ENCODE measurements around the gene UBR7. TPM values are rescaled to one million over a fixed set of nuclear protein-coding genes. Genes with fewer than 3 reads are reported as not detected.

UBR7 gene
- total RNA-seq, 1 donor from 2014 or later, result 8.3 TPM

- peaks cover 9 to 10% of the 10 kb centered on the region in 2 donors for H3K36me3 ChIP-seq
Measured at GRCh38 chr14:93184391-93185348, 22.4 kb upstream of the UBR7 start, which contains the start of the genes LYSET and MOAP1. LYSET (plus strand) TSS chr14:93185317; CDS start chr14:93185406, 89 bp downstream. MOAP1 (minus strand) TSS chr14:93184897; CDS start chr14:93184242, 655 bp downstream.

GRCh38 chr14:93185349-93185720 lies 21.7 kb upstream of the UBR7 start:
- no peak for TF ChIP-seq CTCF (IDR thresholded peaks at IDR 0.05)
- Histone ChIP-seq H3K27ac (peak overlapping the region; percentile 94 to 97), H3K4me1 (peaks cover 10 to 13% of the 10 kb centered on the region in 2 donors), H3K9me3 (no peaks in the 10 kb centered on the region), H3K4me3 (peak overlapping the region; percentile 94 to 99), H3K27me3 (no peaks in the 10 kb centered on the region), H3K36me3 (peaks cover 9 to 10% of the 10 kb centered on the region in 2 donors)
- intact Hi-C loops (cut with DNase I), result loop anchor here (2.0 kb wide), 1 partner anchor 147 kb away; the partner anchor contains the start of gene BTBD7
- no peak for DNase-seq (ENCODE audit: low spot score in 2 of 2)

More at GRCh38 chr14:93184391-93185348, 22.4 kb upstream of the UBR7 start, which contains the start of the genes LYSET and MOAP1:
- H3K27me3 ChIP-seq, result no peaks in the 10 kb centered on the region
- H3K4me3 ChIP-seq, result peak within 1 kb of the TSS; percentile 94 to 99
- H3K9me3 ChIP-seq, result no peaks in the 10 kb centered on the region
- H3K27ac ChIP-seq, result peak within 1 kb of the TSS; percentile 94 to 97
- H3K4me1 ChIP-seq, result peaks cover 10 to 13% of the 10 kb centered on the region in 2 donors
- intact Hi-C loops (cut with DNase I), result loop anchor here (1.0 to 5.0 kb wide), 4 partner anchors 23 to 148 kb away; partner anchors contain the start of genes BTBD7, GON7, ITPK1 and UBR7
- DNase-seq (ENCODE audit: low spot score in 2 of 2), result peak; percentile 63 to 92
- TF ChIP-seq CTCF (IDR thresholded peaks at IDR 0.05), result peak in 2 of 3 experiments; percentile 28 to 41

- H3K4me3 ChIP-seq, result peak overlapping the region in 1 of 2 donors; percentile 99
- TF ChIP-seq CTCF (IDR thresholded peaks at IDR 0.05), result no peak
- H3K27ac ChIP-seq, result peak overlapping the region in 1 of 2 donors; percentile 94
- H3K9me3 ChIP-seq, result no peaks in the 10 kb centered on the region
- H3K36me3 ChIP-seq, result peaks cover 6 to 10% of the 10 kb centered on the region in 2 donors
- no peak for DNase-seq (ENCODE audit: low spot score in 2 of 2)
- intact Hi-C loops (cut with DNase I), result no loop called here
- H3K4me1 ChIP-seq, result peaks cover 10 to 13% of the 10 kb centered on the region in 2 donors
- no peaks in the 10 kb centered on the region for H3K27me3 ChIP-seq
Measured at GRCh38 chr14:93186466-93186865, 20.6 kb upstream of the UBR7 start.

- Histone ChIP-seq H3K4me3 (no peak overlapping the region), H3K9me3 (no peaks in the 10 kb centered on the region), H3K4me1 (peaks cover 10 to 13% of the 10 kb centered on the region in 2 donors), H3K27me3 (no peaks in the 10 kb centered on the region), H3K27ac (no peak overlapping the region), H3K36me3 (peaks cover 4 to 10% of the 10 kb centered on the region in 2 donors)
- TF ChIP-seq CTCF (IDR thresholded peaks at IDR 0.05), result no peak
- no peak for DNase-seq (ENCODE audit: low spot score in 2 of 2)
- intact Hi-C loops (cut with DNase I), result no loop called here
Measured at GRCh38 chr14:93186956-93187355, 20.1 kb upstream of the UBR7 start.

DNA sequence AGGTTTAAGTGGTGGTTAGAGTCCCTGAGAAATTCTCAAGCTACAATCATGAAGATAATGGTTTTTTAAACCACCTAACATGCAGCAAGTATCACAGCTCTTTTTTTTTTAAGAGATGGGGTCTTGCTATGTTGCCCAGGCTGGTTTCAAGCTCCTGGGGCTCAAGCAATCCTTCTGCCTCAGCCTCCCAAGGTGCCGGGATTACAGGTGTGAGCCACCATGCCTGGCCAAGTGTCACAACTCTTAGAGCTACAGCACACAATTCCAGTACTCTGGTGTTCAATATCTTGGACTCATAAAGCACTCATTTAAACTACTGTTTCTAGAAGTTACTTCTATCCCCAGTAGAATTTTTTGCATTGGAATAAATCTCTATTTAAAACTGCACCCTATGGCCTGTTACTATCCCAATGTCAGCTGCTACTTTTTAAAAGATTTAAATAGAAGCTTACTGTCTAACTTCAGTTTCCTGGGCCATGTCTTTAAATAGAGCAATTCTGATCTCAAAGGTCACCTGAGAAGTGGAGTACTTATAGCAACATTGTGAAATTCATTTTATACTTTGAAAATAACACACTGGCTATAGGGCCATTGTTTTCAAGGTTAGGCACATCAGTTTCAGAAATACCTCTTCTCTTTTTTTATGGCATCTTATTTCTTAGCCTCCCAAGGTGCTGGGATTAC lies 11.6 kb upstream of the UBR7 start:
- TF ChIP-seq CTCF (IDR thresholded peaks at IDR 0.05), result no peak
- DNase-seq (ENCODE audit: low spot score in 2 of 2), result no peak

More for the DNA sequence above, 11.6 kb upstream of the UBR7 start:
- Histone ChIP-seq H3K27ac (no peak overlapping the region), H3K36me3 (no peaks in the 10 kb centered on the region), H3K9me3 (no peaks in the 10 kb centered on the region), H3K4me1 (no peaks in the 10 kb centered on the region), H3K27me3 (no peaks in the 10 kb centered on the region), H3K4me3 (no peak overlapping the region)
- intact Hi-C loops (cut with DNase I), result no loop called here
